ENCODE results near the gene DNASE2B. TPM values are rescaled to one million over a fixed set of nuclear protein-coding genes. Genes with fewer than 3 reads are reported as not detected.

The DNASE2B gene, protein sequence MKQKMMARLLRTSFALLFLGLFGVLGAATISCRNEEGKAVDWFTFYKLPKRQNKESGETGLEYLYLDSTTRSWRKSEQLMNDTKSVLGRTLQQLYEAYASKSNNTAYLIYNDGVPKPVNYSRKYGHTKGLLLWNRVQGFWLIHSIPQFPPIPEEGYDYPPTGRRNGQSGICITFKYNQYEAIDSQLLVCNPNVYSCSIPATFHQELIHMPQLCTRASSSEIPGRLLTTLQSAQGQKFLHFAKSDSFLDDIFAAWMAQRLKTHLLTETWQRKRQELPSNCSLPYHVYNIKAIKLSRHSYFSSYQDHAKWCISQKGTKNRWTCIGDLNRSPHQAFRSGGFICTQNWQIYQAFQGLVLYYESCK
- not detected in 2 replicates for total RNA-seq

DNA sequence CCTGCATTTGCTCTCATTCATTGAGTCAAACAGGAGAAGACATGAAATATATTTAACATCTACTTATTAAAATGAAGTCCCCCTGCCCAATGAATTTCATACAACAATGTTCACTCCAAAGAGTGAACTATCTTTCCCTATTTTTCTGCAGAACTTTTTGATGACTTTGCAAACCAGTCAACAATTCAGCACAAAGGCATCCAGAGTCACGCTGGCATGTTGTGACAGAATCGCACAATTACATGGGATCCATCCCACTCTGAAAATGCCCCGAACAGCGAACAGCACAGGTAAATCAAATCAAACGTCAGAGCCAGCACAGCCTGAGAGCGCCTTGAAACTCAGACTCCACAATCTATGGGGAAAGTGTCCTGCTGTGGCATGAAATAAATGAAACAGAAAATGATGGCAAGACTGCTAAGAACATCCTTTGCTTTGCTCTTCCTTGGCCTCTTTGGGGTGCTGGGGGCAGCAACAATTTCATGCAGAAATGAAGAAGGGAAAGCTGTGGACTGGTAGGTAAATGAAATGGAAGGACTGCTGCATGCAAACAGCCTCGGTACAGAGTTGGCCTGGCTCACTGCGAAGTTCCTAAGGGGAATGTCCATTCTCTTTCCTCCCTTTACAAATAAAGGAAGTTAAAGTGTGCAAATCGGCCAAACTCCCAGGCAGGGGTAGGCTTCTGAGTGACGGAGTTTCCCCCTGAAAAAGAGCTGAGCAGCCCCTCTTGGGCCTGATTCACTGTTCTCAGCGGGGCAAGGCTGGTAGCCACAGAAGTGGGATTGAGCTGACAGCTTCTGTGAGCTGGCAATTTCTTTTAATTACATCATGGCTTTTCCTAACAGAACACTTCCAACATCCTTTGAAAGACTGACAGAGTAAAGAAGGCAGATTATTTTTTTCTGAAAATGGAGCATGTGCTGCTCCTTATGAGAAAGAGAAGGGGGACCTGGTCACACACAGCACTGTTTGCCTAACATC, at the start of gene DNASE2B:
TSS of gene DNASE2B (plus strand) at position 310 of the 981 bp plus-strand sequence. CDS start at position 391, 81 bp downstream.
- DNase-seq (no peak), ATAC-seq (ENCODE audit: low read depth) (no peak)
- Mint-ChIP-seq H3K4me3 (no peak within 1 kb of the TSS), H3K27me3 (peaks cover 4% of the 10 kb centered on the region), H3K27ac (no peak within 1 kb of the TSS), H3K4me1 (no peaks in the 10 kb centered on the region), H3K9me3 (no peaks in the 10 kb centered on the region), H3K36me3 (ENCODE audit: low read depth) (no peaks in the 10 kb centered on the region)
- POLR2A ChIA-PET, result no interaction called here
- TF ChIP-seq, protein P1, sequence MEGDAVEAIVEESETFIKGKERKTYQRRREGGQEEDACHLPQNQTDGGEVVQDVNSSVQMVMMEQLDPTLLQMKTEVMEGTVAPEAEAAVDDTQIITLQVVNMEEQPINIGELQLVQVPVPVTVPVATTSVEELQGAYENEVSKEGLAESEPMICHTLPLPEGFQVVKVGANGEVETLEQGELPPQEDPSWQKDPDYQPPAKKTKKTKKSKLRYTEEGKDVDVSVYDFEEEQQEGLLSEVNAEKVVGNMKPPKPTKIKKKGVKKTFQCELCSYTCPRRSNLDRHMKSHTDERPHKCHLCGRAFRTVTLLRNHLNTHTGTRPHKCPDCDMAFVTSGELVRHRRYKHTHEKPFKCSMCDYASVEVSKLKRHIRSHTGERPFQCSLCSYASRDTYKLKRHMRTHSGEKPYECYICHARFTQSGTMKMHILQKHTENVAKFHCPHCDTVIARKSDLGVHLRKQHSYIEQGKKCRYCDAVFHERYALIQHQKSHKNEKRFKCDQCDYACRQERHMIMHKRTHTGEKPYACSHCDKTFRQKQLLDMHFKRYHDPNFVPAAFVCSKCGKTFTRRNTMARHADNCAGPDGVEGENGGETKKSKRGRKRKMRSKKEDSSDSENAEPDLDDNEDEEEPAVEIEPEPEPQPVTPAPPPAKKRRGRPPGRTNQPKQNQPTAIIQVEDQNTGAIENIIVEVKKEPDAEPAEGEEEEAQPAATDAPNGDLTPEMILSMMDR (IDR thresholded peaks at IDR 0.05), result no peak
- intact Hi-C loops (cut with micrococcal nuclease), result no loop called here
- CTCF ChIA-PET, result no interaction called here

DNA sequence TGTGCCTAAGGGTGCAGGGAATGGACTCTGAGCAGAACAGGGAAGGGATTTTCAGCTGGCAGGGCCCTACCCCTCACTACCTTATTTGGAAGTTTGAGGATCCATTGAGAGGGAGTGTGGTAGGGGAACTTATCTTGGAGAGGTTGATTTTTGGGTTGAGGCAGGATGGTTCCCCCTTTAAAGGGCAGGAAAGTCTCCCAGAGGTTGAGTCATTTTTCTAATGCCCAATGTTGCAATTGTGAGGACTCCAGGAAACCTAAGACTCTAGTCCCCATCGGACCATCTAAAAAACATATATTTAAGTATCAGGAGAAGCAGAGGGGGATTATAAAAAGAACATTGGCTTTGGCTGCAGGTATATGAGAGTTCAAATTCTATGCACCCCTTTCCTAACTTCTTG, 49.5 kb upstream of the DNASE2B start:
- no peaks in the 10 kb centered on the region for H3K27me3 Mint-ChIP-seq
- no peak for ATAC-seq (ENCODE audit: low read depth)
- no peaks in the 10 kb centered on the region for H3K9me3 Mint-ChIP-seq
- intact Hi-C loops (cut with micrococcal nuclease), result no loop called here
- H3K4me1 Mint-ChIP-seq, result no peaks in the 10 kb centered on the region
- ChIA-PET POLR2A (no interaction called here), CTCF (no interaction called here)
- no peak overlapping the region for H3K27ac Mint-ChIP-seq
- DNase-seq, result no peak
- H3K4me3 Mint-ChIP-seq, result no peak overlapping the region
- TF ChIP-seq, protein P1 (IDR thresholded peaks at IDR 0.05), result no peak
- H3K36me3 Mint-ChIP-seq (ENCODE audit: low read depth), result no peaks in the 10 kb centered on the region

DNA sequence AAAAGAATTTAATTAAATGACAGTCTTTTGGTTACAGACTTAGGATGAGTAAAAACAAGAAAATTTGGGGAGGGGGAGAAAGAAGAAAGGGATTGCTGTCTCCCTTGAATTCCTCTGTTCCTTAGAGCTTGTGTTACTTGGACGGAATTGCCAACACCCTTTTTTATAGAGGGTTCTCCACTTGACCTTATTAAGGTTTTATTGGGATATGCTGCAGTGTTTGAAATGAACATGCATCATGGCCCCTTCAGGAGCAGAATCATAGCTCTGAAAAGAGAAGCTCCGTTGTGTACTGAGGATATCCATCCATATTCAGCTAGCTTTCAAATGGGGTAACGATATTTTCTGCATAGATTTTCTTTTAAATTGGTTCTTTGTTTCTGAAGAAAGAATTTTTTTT, 48.2 kb upstream of the DNASE2B start:
- DNase-seq (no peak), ATAC-seq (ENCODE audit: low read depth) (no peak)
- TF ChIP-seq, protein P1 (IDR thresholded peaks at IDR 0.05), result no peak
- intact Hi-C loops (cut with micrococcal nuclease), result no loop called here
- ChIA-PET POLR2A (no interaction called here), CTCF (no interaction called here)
- H3K4me1 Mint-ChIP-seq, result no peaks in the 10 kb centered on the region
- H3K36me3 Mint-ChIP-seq (ENCODE audit: low read depth), result no peaks in the 10 kb centered on the region
- H3K27ac Mint-ChIP-seq, result no peak overlapping the region
- peaks cover 4% of the 10 kb centered on the region for H3K27me3 Mint-ChIP-seq
- H3K9me3 Mint-ChIP-seq, result no peaks in the 10 kb centered on the region
- H3K4me3 Mint-ChIP-seq, result no peak overlapping the region

DNA sequence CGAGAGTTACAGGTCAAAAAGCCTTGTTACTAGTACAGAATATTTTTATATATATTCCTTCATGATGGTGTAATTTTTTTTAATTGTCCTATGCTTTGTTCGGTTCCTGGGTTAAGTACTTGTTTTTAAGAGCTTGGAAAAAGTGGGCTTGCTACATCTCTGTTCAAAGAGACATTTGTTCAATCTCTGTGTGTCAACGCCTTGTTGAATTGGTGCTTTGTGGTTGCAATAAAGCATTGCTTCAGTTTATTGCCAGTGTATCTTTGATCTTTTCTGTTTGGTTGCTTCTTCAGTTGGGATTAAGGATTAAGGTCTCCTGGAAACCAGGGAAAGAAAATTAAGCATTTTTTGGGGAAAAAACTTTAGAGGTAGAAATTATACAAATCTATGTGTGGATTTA, 47.7 kb upstream of the DNASE2B start:
- H3K27me3 Mint-ChIP-seq, result peaks cover 5% of the 10 kb centered on the region
- H3K36me3 Mint-ChIP-seq (ENCODE audit: low read depth), result no peaks in the 10 kb centered on the region
- DNase-seq (no peak), ATAC-seq (ENCODE audit: low read depth) (no peak)
- CTCF ChIA-PET, result no interaction called here
- H3K27ac Mint-ChIP-seq, result no peak overlapping the region
- POLR2A ChIA-PET, result no interaction called here
- intact Hi-C loops (cut with micrococcal nuclease), result no loop called here
- no peak overlapping the region for H3K4me3 Mint-ChIP-seq
- no peaks in the 10 kb centered on the region for H3K9me3 Mint-ChIP-seq
- H3K4me1 Mint-ChIP-seq, result no peaks in the 10 kb centered on the region
- TF ChIP-seq, protein P1 (IDR thresholded peaks at IDR 0.05), result no peak
